HG02840 (cell line): ENCODE measurements around the gene TELO2.
"Not testable (repeated sequence)": the region's sequence is repeated elsewhere in the genome, so short reads cannot be mapped to it uniquely, and the experiment has no call there.

Source experiments
- ATAC-seq: cut with Tn5 transposase; IDR thresholded peaks from one replicate; pipeline ENCODE4 v1.9.1; 2021; ENCODE audit warnings: mild to moderate bottlenecking, moderate library complexity, moderate number of reproducible peaks; ENCODE audit not compliant: unreplicated experiment, low FRiP score

TELO2 gene

GRCh38 chr16:1457489-1458245, 35.5 kb upstream of the TELO2 start:
- ATAC-seq, result no peak

- no peak for ATAC-seq
Measured at GRCh38 chr16:1458336-1458976, 34.7 kb upstream of the TELO2 start.

DNA sequence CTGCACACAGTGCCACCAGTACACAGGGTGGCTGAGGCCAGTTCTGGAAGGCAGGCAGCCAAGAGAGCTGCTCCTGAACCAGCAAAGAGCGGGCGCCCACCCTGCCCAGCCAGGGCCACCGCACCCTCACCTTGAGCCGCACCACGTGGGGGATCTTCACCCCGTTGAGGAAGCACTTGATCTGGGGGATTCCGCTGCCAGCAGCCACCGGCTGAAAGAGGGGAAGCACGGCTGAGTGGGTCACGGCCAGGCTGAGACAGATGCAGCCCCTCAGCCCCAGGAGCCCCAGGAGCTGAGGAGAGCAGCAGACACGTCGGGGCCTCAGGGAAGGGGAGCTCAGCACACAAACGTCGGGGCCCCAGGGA, 34.2 kb upstream of the TELO2 start:
- ATAC-seq, result no peak

DNA sequence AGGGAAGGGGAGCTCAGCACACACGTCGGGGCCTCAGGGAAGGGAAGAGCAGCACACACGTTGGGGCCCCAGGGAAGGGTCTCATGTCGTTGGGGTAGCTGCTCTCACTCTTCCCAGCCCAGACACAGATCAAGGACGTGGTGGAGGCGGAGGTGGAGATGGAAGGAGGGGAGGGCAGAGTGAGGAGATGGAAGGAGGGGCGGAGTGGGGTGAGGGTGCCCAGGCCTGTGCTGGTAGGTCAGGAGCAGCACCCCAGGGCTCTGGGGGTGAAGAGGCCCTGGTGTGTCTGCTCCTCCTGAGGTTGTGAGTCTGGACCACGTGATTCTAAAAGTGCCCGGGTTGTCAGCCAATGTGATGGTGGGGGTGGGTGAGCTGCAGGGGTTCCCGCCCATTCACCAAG, 33.2 kb upstream of the TELO2 start:
- no peak for ATAC-seq

DNA sequence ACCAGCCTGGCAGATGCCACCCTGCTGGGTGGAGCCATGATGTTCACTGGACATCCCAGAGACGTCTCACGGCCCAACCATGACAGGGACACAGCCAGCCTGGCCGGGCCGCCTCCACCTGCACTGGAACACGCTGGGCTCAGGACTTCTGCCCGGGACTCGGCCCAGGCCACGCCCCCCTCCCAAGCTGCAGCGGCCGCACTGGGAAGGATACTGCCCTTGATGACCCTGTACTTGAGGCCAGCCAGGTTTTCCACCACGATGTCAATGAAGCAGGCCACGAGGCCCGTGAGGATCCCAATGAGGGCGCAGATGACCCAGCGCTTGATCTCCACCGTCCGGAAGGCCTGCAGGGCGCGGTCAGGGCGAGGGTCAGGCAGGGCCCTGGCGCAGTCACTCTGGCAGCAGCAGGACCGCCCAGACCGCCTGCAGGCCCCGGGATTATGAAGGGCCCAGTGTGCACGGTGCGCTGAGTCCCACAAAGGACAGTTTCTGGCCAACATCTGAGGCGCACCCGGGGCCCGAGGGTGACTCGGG, 32.5 kb upstream of the TELO2 start:
- ATAC-seq, result no peak

DNA sequence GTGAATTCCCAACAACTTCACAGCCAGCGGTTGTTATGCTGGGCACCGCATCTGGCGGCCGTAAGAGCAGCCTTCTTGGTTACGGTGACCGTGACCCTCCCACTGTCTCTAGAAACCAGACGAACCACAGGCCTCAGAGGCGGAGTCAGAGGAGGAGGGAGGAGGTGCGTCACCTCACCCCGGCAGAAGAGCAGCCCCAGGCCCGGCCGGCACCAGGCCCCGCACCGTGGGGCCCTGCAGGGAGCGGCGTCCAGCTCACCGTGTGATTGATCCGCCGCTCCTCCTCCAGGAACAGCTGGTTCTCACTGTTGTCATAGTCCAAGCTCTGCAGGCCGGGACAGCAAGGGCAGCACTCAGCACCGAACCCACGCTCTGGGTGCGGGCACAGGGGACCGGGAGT, 32.0 kb upstream of the TELO2 start:
- ATAC-seq, result no peak

GRCh38 chr16:1464196-1464893, 28.8 kb upstream of the TELO2 start:
- no peak for ATAC-seq

- ATAC-seq, result no peak
Measured at GRCh38 chr16:1464894-1465566, 28.1 kb upstream of the TELO2 start.

DNA sequence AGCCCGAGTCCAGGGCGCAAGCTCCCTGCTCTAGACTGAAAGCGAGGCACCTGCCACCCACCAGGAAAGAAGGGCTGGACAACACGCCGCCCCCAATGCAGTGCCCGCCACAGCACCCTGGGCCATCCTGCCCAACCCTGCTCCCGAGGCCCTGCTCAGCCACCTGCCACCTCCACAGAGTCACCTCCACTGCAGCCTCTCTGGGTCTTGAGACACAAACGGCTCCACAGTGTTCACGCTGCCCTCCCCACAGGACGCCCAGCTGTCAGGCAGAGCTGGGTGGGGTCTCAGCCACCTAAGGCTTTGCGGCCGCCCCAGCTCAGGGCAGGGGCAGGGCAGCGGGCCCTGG, 27.6 kb upstream of the TELO2 start:
- ATAC-seq, result no peak

GRCh38 chr16:1466054-1466453, 27.1 kb upstream of the TELO2 start:
- ATAC-seq, result no peak

GRCh38 chr16:1466968-1467521, 26.1 kb upstream of the TELO2 start:
- ATAC-seq, result no peak

GRCh38 chr16:1468426-1468810, 24.7 kb upstream of the TELO2 start:
- no peak for ATAC-seq

DNA sequence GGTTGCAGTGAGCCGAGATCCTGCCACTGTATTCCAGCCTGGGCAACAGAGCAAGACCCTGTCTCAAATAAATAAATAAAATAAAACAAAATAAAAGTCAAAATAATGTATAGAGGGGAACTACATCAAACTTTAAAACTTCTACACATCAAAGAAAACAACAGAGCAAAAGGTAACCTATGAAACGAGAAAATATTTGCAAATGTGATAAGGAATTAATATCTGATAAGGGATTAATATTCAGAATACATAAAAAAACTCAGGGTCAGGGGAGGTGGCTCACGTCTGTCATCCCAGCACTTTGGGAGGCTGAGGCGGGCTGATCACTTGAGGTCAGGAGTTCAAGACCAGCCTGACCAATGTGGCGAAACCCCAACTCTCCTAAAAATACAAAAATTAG, 24.0 kb upstream of the TELO2 start:
- ATAC-seq, result not testable (repeated sequence)

DNA sequence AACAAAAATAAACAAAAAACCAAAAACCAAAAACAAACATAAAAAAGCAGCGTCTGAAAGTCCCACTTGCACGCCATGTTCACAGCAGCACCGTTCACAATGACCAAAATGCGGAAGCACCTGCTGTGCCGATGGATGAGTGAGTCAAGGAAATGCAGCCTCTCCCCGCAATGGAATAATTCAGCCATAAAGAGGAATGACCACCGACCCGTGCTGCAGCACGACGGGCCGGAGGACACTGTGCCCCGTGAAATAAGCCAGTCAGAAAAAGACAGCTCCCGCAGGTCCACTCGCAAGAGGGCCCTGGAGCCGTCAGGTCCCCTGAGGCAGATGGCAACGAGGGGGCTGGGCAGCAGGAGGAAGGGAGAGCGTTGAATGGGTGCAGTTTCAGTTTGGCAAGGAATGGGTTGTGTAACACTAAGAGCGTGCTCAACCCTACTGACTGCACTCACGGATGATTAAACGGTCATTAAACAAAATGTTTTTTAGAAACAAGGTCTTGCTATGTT, 23.4 kb upstream of the TELO2 start:
- ATAC-seq, result no peak

DNA sequence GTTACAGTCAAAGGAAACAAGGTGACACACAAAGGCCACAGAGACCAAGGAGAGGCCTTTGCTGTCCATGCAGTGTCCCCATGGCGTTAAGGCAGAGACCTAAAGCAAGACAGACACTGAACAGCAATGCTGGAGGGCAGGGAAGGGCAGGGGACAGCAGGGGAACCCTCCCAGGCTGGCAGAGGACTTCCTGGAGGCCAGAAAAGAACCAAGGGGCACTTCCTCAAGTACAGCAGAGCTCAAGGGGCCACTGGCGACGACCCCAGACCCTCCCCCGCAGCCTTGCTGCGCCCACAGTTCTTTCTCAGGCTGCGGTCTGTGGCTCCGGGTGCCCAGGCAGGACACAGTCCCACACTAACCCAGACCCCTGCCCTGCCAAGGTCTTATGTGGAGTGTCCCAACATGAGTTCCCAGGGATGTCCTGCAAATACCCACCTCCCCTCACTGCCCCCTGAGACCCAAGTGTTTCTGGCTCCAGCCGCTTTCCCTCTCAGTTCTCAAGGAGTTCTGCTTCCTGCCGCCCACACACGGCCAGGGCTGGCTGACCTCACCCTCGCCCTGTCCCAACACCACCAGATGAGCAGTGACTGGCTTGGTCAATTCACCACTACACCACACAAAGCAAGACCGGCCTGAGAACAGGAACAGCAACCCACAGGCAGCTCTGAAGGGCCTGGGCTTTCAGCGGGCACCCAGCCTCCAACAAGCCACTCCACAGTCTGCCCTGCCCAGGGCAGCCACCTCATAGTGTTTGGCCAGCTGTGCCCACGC, 22.5 kb upstream of the TELO2 start:
- ATAC-seq, result no peak

GRCh38 chr16:1471569-1472194, 21.5 kb upstream of the TELO2 start:
- no peak for ATAC-seq

DNA sequence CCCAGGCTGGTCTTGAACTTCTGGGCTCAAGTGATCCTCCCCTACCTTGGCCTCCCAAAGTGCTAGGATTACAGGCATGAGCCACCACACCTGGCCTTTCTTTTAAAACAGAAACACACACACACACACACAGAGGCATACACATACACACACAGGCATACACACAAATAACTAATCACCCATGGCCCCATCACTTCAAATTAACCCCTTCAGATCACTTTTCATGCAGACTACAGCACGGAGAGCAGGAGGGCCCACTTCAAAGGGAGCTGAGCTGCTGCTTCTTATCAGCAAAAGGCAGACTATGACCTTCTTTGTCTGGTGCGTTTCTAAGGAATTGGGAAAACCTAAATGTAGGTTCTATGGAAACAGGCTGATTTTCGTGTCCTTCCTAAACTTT, 20.2 kb upstream of the TELO2 start:
- no peak for ATAC-seq

GRCh38 chr16:1474082-1474795, 18.9 kb upstream of the TELO2 start:
- ATAC-seq, result peak; percentile 16
